RWPE2 (cell line): ENCODE results near the gene CEP89.
"Not testable (repeated sequence)": the region's sequence is repeated elsewhere in the genome, so short reads cannot be mapped to it uniquely, and the experiment has no call there.

ENCODE experiments used
- ATAC-seq: fragments of 200-7000 bp; cut with Tn5 transposase; 3 replicates; pipeline ENCODE4 v1.9.1; 2021; ENCODE audit warnings: low read depth
- DNase-seq: peaks from one replicate; pipeline ENCODE4 v3.0.0-alpha.2; 2020; ENCODE audit warnings: low spot score
- H3K27ac ChIP-seq: fragments of 450-650 bp; 2 replicates; pipeline ENCODE4 v1.5.1; 2017; ENCODE audit warnings: mild to moderate bottlenecking; ENCODE audit not compliant: poor library complexity, severe bottlenecking
- H3K27me3 ChIP-seq: fragments of 250-450 bp; sonication (Bioruptor Pico); 2 replicates; pipeline ENCODE4 v1.5.1; 2021; ENCODE audit warnings: mild to moderate bottlenecking, moderate library complexity; ENCODE audit not compliant: insufficient read depth, poor library complexity, severe bottlenecking
- H3K36me3 ChIP-seq: fragments of 250-450 bp; sonication (Bioruptor Pico); 2 replicates; pipeline ENCODE4 v1.5.1; 2020; ENCODE audit warnings: low read depth, mild to moderate bottlenecking, moderate library complexity
- H3K4me1 ChIP-seq: fragments of 250-450 bp; sonication (Bioruptor Pico); 2 replicates; pipeline ENCODE4 v1.5.1; 2021; ENCODE audit warnings: mild to moderate bottlenecking, moderate library complexity; ENCODE audit not compliant: insufficient read depth, poor library complexity, severe bottlenecking
- H3K4me3 ChIP-seq: fragments of 250-450 bp; sonication (Bioruptor Pico); 2 replicates; pipeline ENCODE4 v1.5.1; 2021; ENCODE audit warnings: mild to moderate bottlenecking, moderate library complexity; ENCODE audit not compliant: severe bottlenecking
- H3K9me3 ChIP-seq: fragments of 250-450 bp; sonication (Bioruptor Pico); 2 replicates; pipeline ENCODE4 v1.5.1; 2021; ENCODE audit warnings: mild to moderate bottlenecking, moderate library complexity; ENCODE audit not compliant: severe bottlenecking
- CTCF ChIP-seq: fragments of 450-650 bp; IDR thresholded peaks from one replicate; pipeline ENCODE4 v1.5.1; 2017; ENCODE audit warnings: mild to moderate bottlenecking, moderate library complexity; ENCODE audit not compliant: poor library complexity, severe bottlenecking

CEP89 gene

GRCh38 chr19:32976223-32976805, 4.6 kb upstream of the CEP89 start:
- no peak overlapping the region for H3K27ac ChIP-seq
- H3K27me3 ChIP-seq, result no peaks in the 10 kb centered on the region
- peaks cover 29% of the 10 kb centered on the region for H3K36me3 ChIP-seq
- no peaks in the 10 kb centered on the region for H3K9me3 ChIP-seq
- peak; percentile 91 for TF ChIP-seq CTCF
- ATAC-seq, result no peak
- H3K4me3 ChIP-seq, result no peak overlapping the region
- no peaks in the 10 kb centered on the region for H3K4me1 ChIP-seq
- no peak for DNase-seq

- H3K9me3 ChIP-seq, result no peaks in the 10 kb centered on the region
- TF ChIP-seq CTCF, result no peak
- peaks cover 21% of the 10 kb centered on the region for H3K36me3 ChIP-seq
- no peak overlapping the region for H3K27ac ChIP-seq
- ATAC-seq (no peak), DNase-seq (no peak)
- no peaks in the 10 kb centered on the region for H3K4me1 ChIP-seq
- H3K4me3 ChIP-seq, result peak overlapping the region; percentile 43
- H3K27me3 ChIP-seq, result no peaks in the 10 kb centered on the region
These were observed 654 bp downstream of the CEP89 start for GRCh38 chr19:32971012-32971595.

- ATAC-seq, result no peak
- peaks cover 27% of the 10 kb centered on the region for H3K36me3 ChIP-seq
- no peaks in the 10 kb centered on the region for H3K27me3 ChIP-seq
- no peak for TF ChIP-seq CTCF
- H3K4me3 ChIP-seq, result no peak overlapping the region
- H3K9me3 ChIP-seq, result no peaks in the 10 kb centered on the region
- no peak overlapping the region for H3K27ac ChIP-seq
- no peaks in the 10 kb centered on the region for H3K4me1 ChIP-seq
- DNase-seq, result no peak
These were observed 2.2 kb downstream of the CEP89 start for GRCh38 chr19:32969549-32969948.

- DNase-seq (no peak), ATAC-seq (no peak)
- TF ChIP-seq CTCF, result no peak
- no peaks in the 10 kb centered on the region for H3K4me1 ChIP-seq
- H3K4me3 ChIP-seq, result no peak overlapping the region
- H3K36me3 ChIP-seq, result peaks cover 46% of the 10 kb centered on the region
- H3K27ac ChIP-seq, result no peak overlapping the region
- H3K27me3 ChIP-seq, result no peaks in the 10 kb centered on the region
- H3K9me3 ChIP-seq, result no peaks in the 10 kb centered on the region
These were observed 5.0 kb downstream of the CEP89 start for GRCh38 chr19:32966750-32967149.

GRCh38 chr19:32945260-32945659, 26.5 kb downstream of the CEP89 start:
- Histone ChIP-seq H3K27ac (no peak overlapping the region), H3K36me3 (peaks cover 35% of the 10 kb centered on the region), H3K9me3 (no peaks in the 10 kb centered on the region), H3K4me1 (no peaks in the 10 kb centered on the region), H3K4me3 (no peak overlapping the region), H3K27me3 (no peaks in the 10 kb centered on the region)
- no peak for DNase-seq
- TF ChIP-seq CTCF, result no peak
- ATAC-seq, result 0 out of 3 replicates have a peak, but pooled peaks have one; percentile 35

GRCh38 chr19:32941273-32941672, 30.5 kb downstream of the CEP89 start:
- H3K27me3 ChIP-seq, H3K9me3 ChIP-seq, DNase-seq, H3K27ac ChIP-seq, H3K4me1 ChIP-seq, ATAC-seq, H3K4me3 ChIP-seq: not testable (repeated sequence)
- peaks cover 30% of the 10 kb centered on the region for H3K36me3 ChIP-seq
